Stimulated activated CD4-positive, alpha-beta T cell treated with anti-CD3 and anti-CD28 coated beads, Interleukin-2, amount 100 ng/mL, for 4 hours (primary cell): Measurements from ENCODE around the gene SUGCT.

Source experiments
- DNase-seq: peaks from one replicate; pipeline ENCODE4 v3.0.0-alpha.2; 2020; ENCODE audit warnings: low read depth

The SUGCT gene

DNA sequence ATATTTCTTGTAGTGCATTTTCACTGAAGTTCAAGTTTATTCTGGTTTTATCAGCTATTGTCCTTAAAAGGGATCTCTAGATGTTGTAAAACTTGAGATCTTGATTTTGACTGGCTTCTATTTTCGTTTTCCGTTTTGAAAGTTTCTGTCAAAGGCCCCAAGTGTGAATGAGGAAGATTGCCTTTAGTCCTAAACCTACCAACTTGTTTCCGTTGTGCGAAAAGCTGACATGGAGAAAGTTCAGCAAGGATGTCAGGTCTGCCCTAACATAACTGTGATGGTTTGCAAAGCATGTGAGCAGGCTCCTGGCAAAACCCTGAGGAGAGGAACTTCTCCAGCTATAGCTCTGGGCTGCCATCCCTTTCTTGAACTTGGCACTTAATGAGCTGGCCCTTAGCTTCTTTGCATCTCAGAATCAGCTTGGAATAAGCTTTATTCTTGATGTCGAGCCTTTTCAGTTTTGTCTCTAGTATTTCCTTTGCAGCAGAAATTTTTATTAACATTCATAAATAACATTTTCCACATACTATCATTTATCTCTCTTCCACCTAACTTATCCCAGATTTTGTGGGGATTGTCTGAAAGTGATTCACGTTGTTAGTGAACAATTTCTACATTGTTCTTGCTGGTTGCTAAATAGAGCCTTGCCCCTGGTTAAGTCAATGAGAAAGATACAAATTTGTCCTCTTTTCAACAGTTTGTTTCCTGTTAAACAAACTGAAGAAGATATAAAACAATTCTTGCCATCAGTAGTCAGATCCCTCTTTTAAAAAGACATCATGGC, 559.4 kb downstream of the SUGCT start:
- DNase-seq = no peak

DNA sequence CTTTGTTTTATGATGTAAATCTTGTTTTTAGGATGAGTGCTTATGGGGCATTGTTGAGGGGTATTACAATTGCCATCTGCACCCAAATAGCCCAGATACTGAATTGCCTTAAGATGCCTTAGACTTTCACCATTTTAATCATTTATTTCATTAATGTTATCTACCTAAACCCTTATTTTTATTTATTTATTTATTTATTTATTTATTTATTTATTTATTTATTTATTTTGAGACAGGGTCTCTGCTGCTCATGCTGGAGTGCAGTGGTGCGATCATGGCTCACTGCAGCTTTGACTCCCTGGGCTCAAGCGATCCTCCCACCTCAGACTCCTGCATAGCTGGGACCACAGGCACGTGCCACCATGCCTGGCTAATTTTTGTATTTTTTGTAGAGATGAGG, 560.2 kb downstream of the SUGCT start:
- no peak for DNase-seq

DNA sequence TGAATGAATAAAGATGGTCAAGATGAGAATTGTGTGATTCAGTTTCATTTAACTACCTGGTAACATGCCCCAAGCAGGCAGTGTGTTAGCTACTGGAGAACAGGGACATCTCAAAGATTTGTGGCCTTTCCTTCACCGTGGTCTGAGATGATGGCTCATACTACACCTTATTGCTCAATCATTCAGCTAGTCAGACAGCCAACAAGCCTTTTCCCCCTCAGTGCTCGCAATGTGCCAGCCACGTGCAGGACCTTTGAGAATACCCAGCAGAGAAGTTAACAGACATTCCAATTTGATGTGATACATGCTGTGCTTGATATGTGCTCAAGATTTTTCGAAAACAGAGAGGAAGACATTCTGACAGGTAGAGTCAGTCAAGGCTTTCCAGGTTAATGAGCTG, 562.8 kb downstream of the SUGCT start:
- DNase-seq = no peak

DNA sequence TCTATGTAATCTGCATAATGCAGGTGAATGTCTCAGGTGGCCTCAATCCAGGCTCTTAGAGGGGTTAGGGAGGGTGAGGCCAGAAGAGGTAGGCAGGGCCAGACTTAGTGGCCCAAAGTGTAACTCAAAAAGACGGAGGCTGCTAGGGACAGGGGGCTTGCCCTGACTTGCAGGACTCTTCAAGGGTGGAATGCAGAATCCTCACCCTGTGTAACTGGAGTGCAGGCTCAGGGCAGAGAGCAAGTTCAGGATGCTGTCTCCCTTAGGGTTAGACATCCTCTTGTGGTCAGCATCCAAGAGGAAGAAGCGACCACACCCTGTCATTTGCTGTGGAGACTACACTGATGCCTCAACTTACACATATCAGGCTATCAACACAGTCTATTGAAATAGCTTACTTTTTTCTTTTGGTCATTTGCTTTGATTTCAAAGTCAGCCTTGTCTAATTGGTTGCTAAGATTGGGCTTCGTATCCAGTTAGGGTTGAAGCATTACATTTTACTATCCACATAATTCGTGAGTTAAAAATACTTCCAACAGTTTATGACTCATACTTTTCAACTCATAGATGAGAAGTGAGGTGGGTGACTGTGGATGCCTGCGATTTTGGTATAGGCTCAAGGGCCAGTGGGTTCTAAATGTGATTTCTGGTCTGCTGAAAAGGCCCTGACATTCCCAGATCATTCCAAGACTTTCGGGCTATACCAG, 563.6 kb downstream of the SUGCT start:
- no peak for DNase-seq

DNA sequence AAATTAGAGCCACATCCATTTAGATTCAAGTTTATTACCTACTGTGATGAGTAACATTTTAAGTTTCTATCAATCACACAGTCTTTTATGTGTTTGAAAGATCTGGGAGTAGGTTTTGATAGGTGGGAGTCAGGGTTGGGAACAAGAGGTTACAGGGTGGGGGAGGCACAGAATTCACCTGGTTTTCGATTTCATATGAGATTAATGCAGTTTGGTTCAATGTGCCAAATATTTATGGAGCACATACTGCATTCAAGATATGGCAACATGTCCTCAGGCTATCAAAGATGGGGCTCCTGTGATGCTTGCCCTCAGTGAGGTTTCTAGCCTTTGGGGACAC, 564.1 kb downstream of the SUGCT start:
- no peak for DNase-seq

DNA sequence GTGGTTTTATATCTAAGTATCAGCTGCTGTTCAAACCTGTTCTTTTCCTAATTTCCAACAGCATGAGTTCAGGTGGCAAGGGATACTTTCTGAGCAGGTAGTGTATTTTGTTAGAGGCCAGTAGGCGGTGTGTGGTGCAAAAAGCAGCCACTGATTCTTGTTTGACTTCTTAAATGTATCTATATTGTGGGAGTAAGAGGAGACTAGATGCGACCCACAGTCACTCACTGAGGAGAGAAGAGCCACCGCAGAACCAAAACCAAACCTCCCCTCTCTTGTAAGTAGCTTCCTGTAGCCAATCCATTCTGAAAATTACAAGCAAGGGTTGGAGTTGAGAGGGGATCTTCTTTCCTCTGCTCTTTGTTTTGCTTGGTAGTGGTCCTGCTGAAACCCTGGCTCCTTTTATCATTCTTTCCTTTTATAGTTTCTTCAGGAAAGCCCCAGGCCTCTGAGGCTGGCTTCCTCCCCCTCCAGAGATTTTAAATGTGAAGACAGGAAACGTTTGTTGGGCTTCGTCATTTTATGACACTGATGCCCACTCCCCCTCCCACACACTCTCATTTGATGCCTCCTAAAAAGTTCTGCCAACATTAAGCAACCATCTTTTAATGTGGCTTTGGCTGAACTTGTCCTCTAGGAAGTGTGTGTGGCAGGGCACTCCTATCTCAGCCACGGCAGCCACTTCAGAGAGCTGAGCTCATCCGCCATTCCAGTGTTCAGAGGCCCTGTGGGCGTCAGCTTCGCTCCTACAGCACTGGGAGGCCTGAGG, 566.0 kb downstream of the SUGCT start:
- DNase-seq = no peak

DNA sequence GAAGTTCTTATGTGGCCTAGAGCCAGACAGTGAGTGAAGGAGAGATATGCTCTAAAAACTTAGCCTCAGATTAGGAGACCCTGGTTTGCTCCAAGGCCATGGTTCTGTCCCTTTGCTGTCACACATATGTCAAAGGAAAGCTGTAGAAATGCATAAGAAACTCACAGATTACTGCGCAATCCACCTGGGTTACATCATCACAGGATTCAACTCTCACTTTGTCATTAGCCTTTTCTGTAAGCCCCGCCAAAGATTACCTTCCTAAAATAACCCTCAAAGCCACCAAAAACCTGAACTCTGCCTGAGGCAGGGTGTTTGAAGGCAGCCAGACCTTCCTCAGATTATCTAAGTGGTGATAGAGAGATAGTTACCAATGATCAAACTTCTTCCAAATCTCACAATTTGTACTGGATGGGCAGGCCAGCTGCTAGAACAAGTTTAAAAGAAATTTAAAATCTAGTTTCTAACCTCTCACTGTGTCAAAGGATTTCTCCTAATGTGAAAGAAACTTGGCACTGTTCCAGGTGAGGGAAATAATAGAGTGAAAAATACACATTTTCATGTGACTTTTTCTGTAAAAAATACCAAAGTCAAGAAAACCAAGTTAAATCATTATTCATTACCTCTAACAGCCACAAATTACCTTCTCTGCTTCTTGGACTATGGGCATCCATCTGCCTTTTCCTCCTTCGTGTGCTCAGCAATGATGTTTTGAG, 567.2 kb downstream of the SUGCT start:
- DNase-seq = no peak

DNA sequence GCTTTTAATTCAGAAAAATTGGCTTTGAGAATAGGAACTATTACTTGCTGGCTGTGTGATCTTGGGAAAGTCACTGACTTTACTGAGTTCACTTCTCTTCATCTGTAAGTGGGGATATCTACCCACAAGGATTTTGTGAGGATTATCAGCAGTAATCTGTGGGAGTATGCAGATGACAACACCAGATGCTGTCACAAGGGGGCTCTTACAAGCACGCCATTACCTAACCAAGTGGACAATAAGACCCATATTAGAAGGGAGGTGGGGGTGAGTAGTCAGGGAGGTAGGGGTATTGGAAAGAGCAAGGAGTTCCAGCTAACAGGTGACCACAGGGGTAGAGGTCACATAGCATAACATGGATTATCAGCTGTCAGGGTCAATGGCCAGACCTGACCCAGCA, 569.4 kb downstream of the SUGCT start:
- DNase-seq = no peak

DNA sequence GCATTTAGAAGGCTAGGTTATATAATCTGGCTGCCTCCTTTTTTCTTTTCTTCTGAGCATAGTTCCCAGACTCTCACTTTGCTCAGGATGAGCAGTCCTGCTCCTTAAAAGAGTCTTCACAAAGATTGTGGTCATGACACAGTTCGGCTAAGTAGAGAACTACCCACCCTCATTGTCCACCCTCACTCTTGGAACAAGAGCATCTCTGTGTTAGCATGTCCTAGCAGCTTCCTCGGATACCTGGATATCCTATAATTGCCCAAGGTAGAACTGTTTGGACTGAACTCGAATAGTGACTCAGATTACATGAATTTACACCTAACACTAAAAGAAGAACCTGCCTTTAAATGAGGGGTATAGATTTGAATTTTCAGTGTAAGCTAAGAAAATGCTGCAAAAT, 572.0 kb downstream of the SUGCT start:
- no peak for DNase-seq

DNA sequence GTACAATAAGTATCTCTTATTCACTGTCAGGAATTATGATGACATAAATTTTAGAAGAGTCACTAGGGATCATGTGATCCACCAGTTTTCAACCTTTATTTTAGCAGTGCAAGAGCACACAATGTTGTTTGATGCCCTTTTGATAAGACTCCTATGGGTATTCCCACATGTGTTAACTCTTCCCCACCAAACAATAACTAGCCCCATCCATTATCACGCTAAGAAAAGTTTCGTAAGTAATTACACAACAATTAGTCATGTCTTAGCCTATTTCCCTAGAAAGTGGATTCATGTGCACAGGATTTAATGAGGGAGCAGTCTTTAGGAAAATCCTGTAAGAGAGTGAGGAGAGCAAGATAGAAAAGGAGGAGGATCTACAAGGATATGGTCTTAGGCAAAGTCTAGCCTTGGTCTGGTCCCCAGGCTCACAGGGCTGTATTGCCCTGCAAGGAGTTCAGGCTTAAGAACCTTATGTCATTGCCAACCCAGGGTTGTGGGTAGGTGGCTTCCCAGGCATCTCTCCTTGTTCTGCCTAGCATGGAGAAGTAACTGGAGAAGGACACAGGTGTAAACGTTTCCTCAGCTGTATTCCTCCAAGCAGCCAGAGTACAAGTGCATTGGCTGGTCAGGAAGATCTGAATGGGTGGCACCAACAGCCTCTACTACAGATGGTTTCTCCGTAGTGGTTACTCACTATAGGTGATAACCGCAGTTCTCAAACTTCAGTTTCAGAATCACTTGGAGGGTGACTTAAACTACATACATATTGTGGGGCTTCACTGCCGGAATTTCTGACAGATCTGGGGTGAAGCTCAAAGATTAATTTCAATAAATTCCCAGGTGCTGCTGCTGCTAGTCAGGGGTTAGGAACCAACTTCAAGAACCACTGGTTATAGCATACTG, 574.5 kb downstream of the SUGCT start:
- DNase-seq = no peak

DNA sequence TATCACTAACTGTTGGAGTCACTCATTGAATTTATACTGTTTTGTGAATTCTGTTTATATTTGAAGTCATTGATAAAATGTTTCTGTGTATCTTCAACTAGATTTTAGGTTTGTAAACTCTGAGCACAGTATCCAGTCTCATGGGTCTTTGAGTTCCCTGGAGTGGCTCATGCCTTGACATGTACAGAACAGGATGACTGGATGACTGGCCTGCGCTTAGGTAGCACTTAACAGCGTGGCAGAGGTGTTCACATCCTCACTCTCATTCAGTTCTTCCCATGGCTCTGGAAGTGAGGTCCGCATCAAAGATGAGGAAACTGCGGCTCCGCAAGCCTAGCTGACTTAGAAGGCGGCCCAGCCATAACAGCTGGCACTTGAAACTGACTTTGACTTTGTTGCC, 576.9 kb downstream of the SUGCT start:
- DNase-seq = no peak

DNA sequence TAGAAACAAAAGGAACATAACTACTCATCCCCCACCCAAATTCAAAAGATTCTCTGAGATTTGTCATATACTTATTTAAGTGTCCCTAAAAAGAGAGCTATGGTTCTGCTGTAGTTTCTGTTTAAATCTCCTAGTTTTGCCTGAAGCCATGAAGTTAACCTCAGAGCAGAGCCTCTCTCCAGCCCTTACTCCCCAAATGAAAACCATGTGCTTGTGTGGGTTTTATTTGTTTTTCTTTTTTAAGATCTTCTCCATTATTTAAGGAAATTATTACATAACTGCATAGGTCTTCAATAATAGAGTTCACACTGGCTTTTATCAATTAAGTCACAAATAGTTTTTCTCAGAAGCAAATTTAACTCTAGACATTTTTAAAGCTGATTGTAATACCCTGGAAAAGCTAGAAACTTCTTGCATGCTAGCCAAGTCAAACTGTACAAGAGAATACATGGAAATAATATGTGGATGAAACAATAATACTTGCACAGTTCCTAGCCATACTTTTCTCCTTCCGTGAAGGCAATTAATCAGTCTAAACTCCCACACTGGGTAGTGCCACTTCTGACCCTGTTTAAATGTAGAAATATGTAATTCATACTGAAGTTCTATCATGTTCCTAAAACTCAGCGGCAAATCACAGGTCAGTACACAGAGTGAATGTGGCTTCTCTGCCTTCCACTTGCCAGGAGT, 579.7 kb downstream of the SUGCT start:
- DNase-seq = no peak

DNA sequence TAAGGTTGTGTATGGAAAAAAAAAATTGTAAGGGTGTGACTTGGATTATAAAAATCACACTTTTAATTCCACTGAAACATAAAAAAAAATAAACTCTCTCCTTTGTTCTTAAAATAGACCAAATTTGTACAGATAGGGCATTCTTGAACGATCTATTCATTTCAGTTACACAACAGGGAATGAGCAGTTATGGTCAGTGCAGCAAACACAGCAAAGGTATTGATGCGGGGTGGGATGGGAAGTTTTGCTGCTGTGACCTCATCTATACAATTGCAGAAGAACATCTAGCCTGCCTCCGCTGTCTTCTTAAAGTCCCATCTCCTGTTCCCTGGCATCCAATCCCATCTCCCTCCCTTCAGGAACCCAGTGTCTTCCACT, 580.2 kb downstream of the SUGCT start:
- DNase-seq = no peak

DNA sequence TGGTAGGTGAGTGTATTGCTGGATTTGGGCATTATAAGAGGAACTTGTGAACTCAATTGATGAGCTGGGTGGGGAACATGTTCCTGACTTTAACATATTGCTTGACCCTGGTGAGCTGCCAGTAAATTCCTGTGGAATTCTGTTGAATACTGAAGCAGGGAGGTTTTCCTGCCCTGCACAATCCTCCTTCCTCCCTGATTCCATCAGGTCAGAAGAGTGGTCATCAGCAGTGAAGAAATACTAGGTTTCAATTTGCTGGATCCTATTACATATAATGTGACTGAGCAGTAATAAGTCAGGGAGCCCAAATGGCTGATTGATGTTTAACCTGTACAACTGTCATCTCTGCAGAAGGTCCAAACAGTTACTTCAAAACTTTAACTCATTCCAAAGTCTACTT, 581.2 kb downstream of the SUGCT start:
- no peak for DNase-seq

DNA sequence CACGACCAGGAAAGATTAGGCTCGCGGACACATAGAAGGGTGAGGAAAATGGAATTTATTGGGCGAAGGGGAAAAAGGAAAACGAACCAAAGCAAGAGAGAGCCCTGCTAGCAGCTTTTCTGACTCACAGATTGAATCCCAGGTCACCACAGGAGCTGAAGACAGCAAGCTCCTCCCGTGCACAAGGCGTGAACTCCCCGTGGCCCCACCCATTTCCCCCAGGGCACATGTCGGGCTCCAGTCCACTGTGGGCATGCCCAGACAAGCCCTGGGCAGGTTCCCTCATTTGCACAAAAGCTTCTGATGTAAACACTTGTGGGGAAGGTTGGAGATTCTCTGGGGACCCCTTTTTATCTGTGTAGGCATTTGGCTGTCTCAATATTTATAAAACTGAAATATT, 582.4 kb downstream of the SUGCT start:
- DNase-seq = no peak

DNA sequence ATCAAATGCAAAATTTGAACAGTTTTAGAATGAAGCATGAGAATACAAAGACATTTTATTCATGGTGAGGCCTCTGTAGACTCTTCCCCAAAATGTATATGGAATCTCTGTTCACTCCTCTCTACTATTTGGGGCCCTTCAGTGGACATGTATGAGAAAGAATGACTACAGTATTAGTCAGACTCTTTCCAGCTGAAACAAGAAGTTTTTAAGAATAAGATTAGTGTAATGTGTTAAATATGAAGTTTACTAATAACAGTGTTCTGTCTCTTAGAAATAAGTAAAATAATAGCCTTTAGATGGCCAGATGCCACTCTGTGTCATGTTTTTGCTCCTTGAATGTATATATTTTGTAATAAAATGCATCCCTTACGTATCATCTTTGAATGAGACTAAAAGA, 585.6 kb downstream of the SUGCT start:
- no peak for DNase-seq

DNA sequence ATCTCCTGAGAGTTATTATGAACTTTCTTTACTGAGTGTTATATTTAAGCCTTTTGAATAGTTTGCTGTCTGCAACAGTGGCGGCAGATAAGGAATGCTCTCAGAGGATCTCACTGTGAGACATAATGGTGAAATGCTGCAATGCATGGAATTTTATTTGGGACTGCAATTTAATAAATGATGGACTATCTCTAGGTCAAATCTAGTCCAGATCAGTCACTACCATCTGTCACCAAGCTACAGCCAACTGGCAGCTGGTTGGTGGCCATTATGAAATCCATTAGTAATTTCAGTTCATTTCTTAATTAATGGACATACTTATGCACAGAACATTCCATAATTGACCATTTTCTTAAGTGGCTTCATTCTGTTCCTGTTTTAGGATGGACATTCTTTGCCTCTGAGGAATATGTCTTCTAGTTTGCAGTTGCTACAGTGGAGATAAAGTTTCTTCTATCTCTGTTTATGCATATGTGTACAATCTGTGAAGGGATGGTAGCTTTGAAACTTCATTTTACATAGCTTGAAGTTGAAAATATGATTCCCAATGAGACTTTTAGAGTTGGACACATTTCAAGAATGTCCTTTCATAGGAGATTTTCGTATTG, 586.6 kb downstream of the SUGCT start:
- no peak for DNase-seq

DNA sequence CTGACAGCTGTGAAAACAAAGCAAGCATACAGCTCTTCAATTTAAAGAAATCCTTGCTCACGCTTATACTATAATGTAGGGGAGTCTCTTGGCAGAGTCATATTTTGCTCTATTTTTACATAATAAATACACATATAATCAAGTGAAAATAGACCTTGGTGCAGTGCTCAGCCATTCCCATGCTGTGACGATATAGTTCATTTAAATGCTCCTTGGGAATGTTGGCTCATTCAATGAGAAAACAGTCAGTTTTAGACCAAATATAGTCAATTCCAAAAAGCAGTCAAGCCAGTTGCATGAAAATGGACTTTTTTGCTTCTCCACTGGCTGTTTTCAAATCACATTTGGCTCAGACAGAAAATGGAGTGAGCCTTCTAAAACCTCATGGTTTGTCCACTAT, 587.4 kb downstream of the SUGCT start:
- DNase-seq = no peak

DNA sequence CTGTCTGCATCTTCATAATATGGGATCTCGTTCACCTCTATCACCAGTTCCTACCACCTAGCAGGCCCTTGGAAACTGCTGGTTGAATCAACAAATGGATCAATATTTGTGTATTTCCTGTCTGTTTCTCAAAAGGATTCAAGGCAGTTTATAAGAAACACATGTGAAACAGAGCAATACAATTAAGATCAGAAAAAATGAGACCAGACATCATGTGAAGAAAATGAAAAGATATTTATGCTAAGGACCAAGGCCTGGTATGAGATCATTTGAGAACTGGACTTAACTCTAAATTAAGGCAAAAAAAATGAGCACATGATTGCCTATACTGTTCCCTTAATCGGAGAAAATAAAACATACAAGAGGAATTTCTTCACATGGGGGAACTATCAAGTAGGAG, 589.0 kb downstream of the SUGCT start:
- DNase-seq = no peak

DNA sequence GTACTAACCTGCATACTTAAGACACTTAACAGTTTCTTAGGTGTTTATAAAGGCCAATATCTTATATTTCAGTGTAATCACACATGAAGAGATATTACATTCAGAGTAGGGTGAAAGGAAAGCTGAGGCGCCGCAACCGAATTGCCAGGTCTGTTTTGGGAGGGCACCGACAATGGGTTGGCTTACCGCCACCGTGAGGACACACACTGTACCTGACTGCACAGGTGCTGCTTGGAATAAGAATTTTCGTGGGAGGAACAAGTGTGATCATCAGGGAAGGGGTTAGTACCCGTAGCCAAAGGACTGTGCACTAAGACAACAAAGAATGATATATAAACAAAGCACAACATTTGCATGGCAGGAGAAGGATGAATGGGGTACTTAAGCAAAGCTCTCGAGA, 591.8 kb downstream of the SUGCT start:
- no peak for DNase-seq

DNA sequence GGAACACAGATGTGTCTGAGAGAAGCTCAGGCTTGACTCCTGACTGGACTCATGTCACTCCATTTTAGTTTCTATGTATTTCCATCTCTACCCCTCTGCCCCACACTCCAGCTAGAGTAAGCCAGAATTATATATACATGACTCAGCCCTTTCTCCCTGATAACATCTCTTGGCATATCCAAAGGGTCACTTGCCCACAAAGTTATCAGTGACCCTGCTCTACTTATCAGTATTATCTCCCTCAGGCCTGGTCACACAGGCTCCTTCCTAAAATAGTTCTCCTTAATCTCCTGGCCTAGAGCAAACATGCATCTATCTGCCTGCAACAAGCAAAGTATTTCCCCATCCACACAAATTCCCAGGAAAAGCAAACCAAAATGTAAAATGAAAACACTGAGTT, 598.3 kb downstream of the SUGCT start:
- no peak for DNase-seq
